GM18951 (cell line): Measurements from ENCODE around the gene OVCH2.
"Not testable (repeated sequence)": the region's sequence is repeated elsewhere in the genome, so short reads cannot be mapped to it uniquely, and the experiment has no call there.

ENCODE experiments used
- POLR2A ChIP-seq: IDR thresholded peaks from 4 replicates; pipeline ENCODE4 v1.6.1; 2011; ENCODE audit warnings: mild to moderate bottlenecking; ENCODE audit not compliant: insufficient read length, insufficient read depth; ENCODE audit errors: extremely low read depth
- in situ Hi-C: fragments of 300-500 bp; cut with MboI; formaldehyde crosslinking; loops from one replicate; pipeline ENCODE4 v1.12.0; 2022; ENCODE audit warnings: low sequenced_read_pairs, mixed read lengths, inconsistent platforms; ENCODE audit not compliant: unreplicated experiment

OVCH2 gene

DNA sequence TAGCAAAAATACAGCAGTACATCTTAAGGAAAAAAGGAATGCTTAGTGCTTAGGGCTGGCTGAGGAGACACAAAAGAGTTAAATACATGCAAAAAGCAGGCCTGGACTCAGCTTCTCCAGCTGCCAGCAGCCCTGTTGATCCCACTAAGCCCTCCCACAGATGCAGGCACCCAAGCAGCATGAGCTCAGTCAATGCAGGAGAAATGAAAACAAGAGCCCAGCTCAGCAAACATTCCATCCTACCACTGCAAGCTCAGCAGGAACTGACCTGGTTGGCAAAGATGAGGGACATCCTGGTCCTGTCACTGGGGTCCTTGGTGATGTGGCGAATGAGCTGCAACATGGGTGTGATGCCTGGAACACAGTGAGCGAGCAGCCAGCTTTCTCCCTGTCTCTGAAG, 38.8 kb downstream of the OVCH2 start:
- in situ Hi-C loops = no loop called here
- TF ChIP-seq POLR2A = no peak

DNA sequence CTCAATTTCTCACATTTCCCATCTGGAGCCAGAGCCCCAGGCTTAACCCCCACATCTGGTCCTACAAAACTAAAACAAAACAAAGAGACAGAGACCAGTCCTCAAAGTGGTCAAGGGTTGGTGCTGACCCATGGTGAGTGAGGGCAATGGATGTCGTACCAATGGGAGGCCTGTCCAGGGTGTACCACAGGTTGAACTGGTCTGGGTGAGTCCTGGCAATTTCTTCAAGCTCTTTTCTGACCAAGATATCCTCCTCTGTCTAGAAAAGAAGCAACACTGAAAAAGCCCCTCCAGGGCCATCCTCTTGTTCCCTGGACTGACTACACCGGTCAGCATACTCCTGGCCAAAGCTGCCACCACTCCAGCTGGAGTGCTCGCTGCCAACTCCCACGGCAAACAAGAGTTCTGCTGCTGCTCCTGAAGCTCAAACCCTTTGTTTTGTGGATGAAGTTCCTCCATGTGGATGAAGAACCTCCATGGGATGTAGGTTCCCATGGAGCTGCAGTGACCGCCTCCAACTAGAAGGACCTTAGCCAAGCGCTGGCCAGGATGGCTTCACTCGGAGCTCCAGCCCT, 39.9 kb downstream of the OVCH2 start:
- TF ChIP-seq POLR2A = no peak

GRCh38 chr11:7665473-7666291, 40.6 kb downstream of the OVCH2 start:
- in situ Hi-C loops = no loop called here
- no peak for TF ChIP-seq POLR2A

More for the DNA sequence above, 39.9 kb downstream of the OVCH2 start:
- in situ Hi-C loops = no loop called here

DNA sequence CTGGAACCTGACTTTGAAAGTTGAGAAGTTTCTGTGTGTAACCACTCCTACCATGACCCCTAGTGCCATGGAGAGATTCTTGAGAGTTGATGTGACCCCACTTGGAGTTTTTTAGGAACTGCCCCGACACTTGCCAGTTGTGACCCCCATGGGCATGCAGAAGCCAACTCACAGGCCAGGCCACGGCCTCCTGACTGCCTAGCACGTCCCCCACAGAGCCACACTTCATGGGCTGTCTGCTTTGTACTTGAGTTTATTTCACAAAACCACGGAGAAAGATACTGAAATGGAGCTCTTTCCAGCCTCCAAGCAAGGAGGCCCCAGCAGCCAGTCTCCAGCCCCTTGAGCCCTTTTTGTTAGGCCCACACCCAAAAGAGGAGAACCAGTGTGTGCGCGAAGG, 41.4 kb downstream of the OVCH2 start:
- in situ Hi-C loops = no loop called here
- TF ChIP-seq POLR2A = no peak

GRCh38 chr11:7663531-7663930, 42.7 kb downstream of the OVCH2 start:
- in situ Hi-C loops = not testable (repeated sequence)

DNA sequence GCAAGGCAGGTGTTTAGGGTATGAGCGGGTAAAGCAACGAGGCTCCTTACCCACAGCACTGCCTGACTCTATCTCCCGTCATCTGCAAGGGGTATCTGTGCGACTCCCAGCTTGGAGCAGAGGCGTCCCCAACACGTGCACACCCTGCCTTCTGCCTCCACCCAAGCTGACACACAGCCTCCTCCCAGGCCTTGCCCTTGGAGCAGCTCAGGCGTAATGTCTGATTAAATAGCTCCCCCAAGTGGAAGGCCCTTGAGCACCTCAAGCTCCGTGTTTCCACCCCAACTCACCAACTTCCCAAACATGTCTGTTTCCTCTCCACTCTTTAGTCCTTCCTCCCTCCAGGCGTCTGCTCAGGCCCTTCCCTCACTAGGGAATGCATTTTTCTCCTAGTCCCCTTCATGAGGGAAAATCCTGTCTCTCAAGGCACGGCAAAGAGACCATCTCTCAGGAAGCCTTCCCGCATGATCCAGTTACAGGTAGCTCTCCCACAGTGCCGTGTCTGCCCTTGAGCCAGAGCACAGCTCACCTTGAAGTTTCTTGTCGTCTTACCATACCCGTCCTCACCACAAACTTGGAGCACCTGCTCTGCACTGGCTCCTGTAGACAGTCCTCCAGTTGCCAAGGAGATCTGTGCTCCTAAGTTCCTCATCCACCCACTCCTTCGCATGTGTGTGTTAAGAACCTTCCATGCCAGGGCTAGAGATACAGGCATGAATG, 48.8 kb downstream of the OVCH2 start:
- in situ Hi-C loops = no loop called here
- TF ChIP-seq POLR2A = no peak

- in situ Hi-C loops = no loop called here
- TF ChIP-seq POLR2A = no peak
These were observed 49.6 kb downstream of the OVCH2 start for GRCh38 chr11:7656704-7657103.

DNA sequence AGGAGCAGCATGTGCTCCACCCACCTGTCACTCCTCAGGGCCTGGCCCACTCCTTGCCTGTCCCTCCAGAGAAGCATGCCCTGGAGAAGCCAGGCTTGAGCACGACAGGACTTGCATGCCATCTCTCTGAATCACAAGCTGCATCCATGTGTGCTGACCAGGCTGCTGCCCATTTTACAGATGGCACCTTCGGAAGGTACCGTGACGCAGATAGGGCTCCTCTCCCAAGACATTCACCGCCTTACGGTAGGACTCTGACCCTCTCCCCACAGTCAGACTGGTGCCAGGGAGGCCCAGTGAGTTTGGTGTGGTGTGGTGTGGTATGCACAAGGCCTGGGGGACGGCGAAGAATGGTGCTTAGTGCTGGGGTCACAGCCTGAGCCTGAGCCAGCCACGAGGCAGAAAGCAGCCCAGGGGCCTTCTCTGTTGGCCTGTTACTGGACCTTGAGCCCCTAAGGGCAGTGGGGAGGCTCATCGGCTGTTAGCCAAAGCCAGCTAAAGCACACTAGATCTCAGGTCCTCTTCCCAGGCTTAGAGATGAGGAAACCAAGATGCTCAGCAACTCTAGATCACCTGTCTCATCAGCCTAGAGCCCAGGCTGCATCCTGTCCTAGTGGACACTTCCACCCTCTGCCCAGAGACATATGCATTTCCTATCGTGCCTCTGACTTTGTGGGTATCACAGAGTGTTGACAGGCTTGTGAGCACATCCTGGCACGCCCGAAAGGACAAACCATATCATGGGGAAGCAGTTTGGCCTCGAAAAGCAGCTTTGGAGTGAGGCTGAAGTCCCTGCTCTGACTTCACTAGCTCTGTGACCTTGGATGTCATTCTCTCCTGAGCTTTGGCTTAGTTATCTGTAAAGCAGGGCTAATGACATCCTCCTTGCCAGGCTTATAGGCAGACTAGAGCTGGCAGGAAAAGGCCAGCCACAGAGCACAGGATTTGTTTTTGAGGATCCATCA, 50.7 kb downstream of the OVCH2 start:
- no peak for TF ChIP-seq POLR2A
- in situ Hi-C loops = no loop called here

DNA sequence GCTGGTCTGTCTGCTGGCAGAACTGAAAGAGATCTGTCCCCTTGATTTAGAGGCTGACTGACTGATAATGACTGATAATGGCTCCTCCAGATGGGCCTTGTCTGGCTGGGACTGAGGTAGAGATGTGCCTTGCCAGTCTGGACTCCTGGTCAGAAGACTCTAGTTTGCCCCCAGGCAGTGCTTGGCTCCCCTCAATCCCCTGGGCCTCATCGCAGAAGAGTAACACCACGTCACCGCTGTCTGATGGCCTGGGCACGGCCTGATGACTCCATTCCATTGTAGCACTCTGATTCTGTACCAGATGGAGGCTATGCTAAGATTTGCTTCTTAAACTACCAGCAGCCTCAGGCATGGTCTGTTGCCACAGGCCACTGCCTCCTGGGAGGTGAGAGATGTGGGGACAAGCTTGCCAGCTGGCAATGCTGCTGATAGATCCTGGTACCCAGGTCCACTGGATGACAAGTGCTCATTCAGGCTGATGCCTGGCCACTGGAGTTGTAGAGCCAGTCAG, 52.0 kb downstream of the OVCH2 start:
- TF ChIP-seq POLR2A = no peak
- in situ Hi-C loops = no loop called here

- in situ Hi-C loops = no loop called here
- no peak for TF ChIP-seq POLR2A
These were observed 54.6 kb downstream of the OVCH2 start for GRCh38 chr11:7651700-7652099.

- in situ Hi-C loops = no loop called here
- TF ChIP-seq POLR2A = no peak
These were observed 55.1 kb downstream of the OVCH2 start for GRCh38 chr11:7651140-7651551.

DNA sequence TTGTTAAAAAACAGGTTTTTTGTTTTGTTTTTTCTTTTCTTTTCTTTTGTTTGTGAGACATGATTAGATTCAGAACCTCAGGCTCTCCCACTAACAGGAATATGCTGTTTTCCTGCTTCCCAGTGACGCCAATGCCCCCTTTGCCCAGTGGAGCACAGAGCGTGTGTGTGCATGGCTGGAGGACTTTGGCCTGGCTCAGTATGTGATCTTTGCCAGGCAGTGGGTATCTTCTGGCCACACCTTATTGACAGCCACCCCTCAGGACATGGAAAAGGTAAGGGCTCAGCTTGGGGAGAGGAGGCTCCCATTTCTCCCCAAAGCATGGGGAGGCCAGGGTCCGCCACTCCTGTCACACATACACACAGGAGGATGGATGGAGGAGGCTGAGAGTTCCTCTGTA, 58.0 kb downstream of the OVCH2 start:
- TF ChIP-seq POLR2A = no peak
- in situ Hi-C loops = no loop called here

DNA sequence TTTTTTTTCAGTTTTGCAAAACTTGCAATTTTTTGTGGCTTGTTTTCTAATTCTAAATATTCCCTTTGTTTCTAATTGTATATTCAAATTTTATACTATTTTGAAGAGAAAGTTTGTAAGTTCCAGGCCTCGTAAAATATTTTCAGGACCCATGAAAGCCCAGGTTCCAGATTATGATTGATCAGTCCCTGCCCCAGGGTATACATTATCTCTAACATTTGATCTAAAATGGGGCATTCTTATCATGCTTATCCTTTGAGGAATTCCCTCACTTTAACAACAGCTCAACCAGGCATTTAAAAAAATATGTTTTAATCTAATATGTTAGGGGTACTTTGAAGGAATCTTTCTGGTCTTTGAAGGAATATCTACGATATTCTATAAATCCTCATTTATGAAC, 59.4 kb downstream of the OVCH2 start:
- in situ Hi-C loops = no loop called here
- TF ChIP-seq POLR2A = no peak

DNA sequence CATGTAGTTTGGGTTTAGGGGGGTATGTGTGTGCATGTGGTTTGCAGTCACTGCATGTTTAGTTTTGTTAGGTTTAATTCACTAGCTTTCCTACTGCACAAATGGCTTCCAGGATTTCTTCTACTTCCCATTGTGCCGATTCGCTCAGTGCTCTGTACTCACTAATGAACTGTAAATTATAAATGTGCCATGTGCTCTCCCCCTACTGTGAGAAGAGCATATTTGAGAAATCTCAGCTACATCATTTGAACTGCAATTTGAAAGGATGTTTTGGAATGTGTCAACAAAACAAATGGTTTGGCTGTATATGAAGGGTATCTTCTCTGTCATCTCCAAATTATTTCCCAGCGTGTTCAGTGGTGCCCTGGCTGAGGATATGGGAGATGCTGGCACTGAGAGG, 61.1 kb downstream of the OVCH2 start:
- in situ Hi-C loops = no loop called here
- TF ChIP-seq POLR2A = no peak
